GM12878 (cell line): ENCODE data around the gene BTNL9. TPM values are rescaled to one million over a fixed set of nuclear protein-coding genes. Genes with fewer than 3 reads are reported as not detected.

Experiments
- ATAC-seq: fragments of 200-7000 bp; cut with Tn5 transposase; 3 replicates; pipeline ENCODE4 v1.9.1; 2020; ENCODE audit warnings: mild to moderate bottlenecking, moderate library complexity
- BruUV-seq: library from RNA; stranded (reverse); fragments of 400-500 nt; replicated peaks from 2 replicates; lab custom pipeline; 2021; lab: Mats Ljungman, UMichigan
- CTCF ChIA-PET: fragments of 300-600 bp; sonication (Branson Sonifier 250); formaldehyde crosslinking; extraction: SDS; loops from one replicate; lab custom pipeline; 2021; ENCODE audit warnings: inconsistent platforms; lab: Yijun Ruan, JAX
- POLR2A ChIA-PET: fragments of 350-600 bp; formaldehyde crosslinking; extraction: SDS; loops from one replicate; lab custom pipeline; 2021; ENCODE audit warnings: inconsistent platforms; lab: Charles Lee
- RAD21 ChIA-PET: fragments of 300-600 bp; sonication (Branson Sonifier 250); formaldehyde crosslinking; loops from one replicate; lab custom pipeline; 2023; ENCODE audit warnings: antibody characterized with exemption; ENCODE audit not compliant: unreplicated experiment; lab: Charles Lee
- SMC1A ChIA-PET: fragments of 300-600 bp; sonication (Branson Sonifier 250); formaldehyde crosslinking; loops from one replicate; lab custom pipeline; 2023; ENCODE audit not compliant: unreplicated experiment, uncharacterized antibody; lab: Charles Lee
- DNase-seq: peaks from one replicate; pipeline ENCODE4 v3.0.0-alpha.2; 2011; ENCODE audit warnings: low read depth, low spot score
- FAIRE-seq: peaks from 3 replicates; lab custom pipeline; 2011; peaks lifted over from hg19 to GRCh38; lab: Jason Lieb, UNC
- H2AFZ ChIP-seq: 2 replicates; pipeline ENCODE4 v1.6.0; 2011; ENCODE audit warnings: low read depth, low read length, control low read depth; ENCODE audit not compliant: control insufficient read depth
- H3K27ac ChIP-seq: 2 replicates; pipeline ENCODE4 v1.5.1; 2011; ENCODE audit warnings: control low read depth; ENCODE audit not compliant: control insufficient read depth, insufficient read depth
- H3K27me3 ChIP-seq, 2 experiments: replicated peaks in 1 of 2; 2 replicates each; pipeline versions ENCODE4 v1.6.0 to v1.6.1; 2011; ENCODE audit warnings: low read length in 1 of 2; ENCODE audit not compliant: control insufficient read depth in 2 of 2, insufficient read depth in 2 of 2
- H3K36me3 ChIP-seq, 2 experiments: 2 replicates each; pipeline ENCODE4 v1.5.1; 2011; ENCODE audit warnings: low read length in 1 of 2; ENCODE audit not compliant: control insufficient read depth in 2 of 2, insufficient read depth in 2 of 2
- H3K4me1 ChIP-seq: 2 replicates; pipeline ENCODE4 v1.6.1; 2011; ENCODE audit warnings: mild to moderate bottlenecking, low read length, moderate library complexity, mixed read lengths; ENCODE audit not compliant: control insufficient read depth, insufficient read depth
- H3K4me2 ChIP-seq: 2 replicates; pipeline ENCODE4 v1.6.0; 2011; ENCODE audit warnings: control low read depth; ENCODE audit not compliant: control insufficient read depth, insufficient read depth
- H3K4me3 ChIP-seq: fragments of 200-600 bp; sonication (generic); 2 replicates; pipeline ENCODE4 v1.5.1; 2016
- H3K79me2 ChIP-seq: 2 replicates; pipeline ENCODE4 v1.6.0; 2011; ENCODE audit warnings: low read length; ENCODE audit not compliant: control insufficient read depth, insufficient read depth
- H3K9ac ChIP-seq: 2 replicates; pipeline ENCODE4 v1.8.0; 2011; ENCODE audit warnings: low read length, control low read depth, mixed read lengths; ENCODE audit not compliant: control insufficient read depth, insufficient read depth
- H3K9me3 ChIP-seq: replicated peaks from 3 replicates; pipeline ENCODE4 v1.5.1; 2011; ENCODE audit warnings: mild to moderate bottlenecking, low read length; ENCODE audit not compliant: control insufficient read depth, insufficient read depth
- H4K20me1 ChIP-seq: 2 replicates; pipeline ENCODE4 v1.6.0; 2011; ENCODE audit not compliant: control insufficient read depth, insufficient read depth
- CBX5 ChIP-seq: sonication (generic); IDR thresholded peaks from 2 replicates; pipeline ENCODE4 v1.6.1; 2016; ENCODE audit warnings: low read depth, moderate library complexity, mild to moderate bottlenecking, inconsistent platforms
- RAD21 ChIP-seq: IDR thresholded peaks from 2 replicates; pipeline ENCODE4 v1.6.1; 2011; ENCODE audit warnings: mild to moderate bottlenecking, low read depth, low read length, moderate library complexity; ENCODE audit not compliant: insufficient read depth
- SMC3 ChIP-seq: IDR thresholded peaks from 2 replicates; pipeline ENCODE4 v1.6.1; 2011; ENCODE audit warnings: low read length, improper control_type of control experiment, borderline replicate concordance
- WGBS: methylation state at CpG from one replicate; pipeline ENCODE4 v1.1.6; 2016; ENCODE audit warnings: low lambda C conversion rate; ENCODE audit not compliant: insufficient replicate concordance, insufficient coverage; ENCODE audit errors: missing lambda C conversion rate; 5-methylcytosine and 5-hydroxymethylcytosine counted together
- in situ Hi-C: fragments of 300-500 bp; cut with MboI; formaldehyde crosslinking; loops from 9 replicates; pipeline ENCODE4 v1.14.3; 2018; ENCODE audit warnings: mixed read lengths
- intact Hi-C: fragments of 100-400 bp; cut with micrococcal nuclease; formaldehyde crosslinking; loops from one replicate; pipeline ENCODE4 v1.14.2; 2022; ENCODE audit not compliant: unreplicated experiment
- polyA plus RNA-seq, 11 experiments: library from polyadenylated mRNA; depleted of rRNA in 4 of 11; unstranded in 6 of 11; stranded (reverse) in 5 of 11; fragments of >200 nt; fragmentation: Nextera tagmentation in 4 of 11; fragmentation: Illumina TruSeq in 1 of 11; extraction: Ambion mirVana in 4 of 11; extraction: Trizol in 1 of 11; gene quantifications; 1 replicate in 1 of 11; 2 replicates in 10 of 11; pipeline versions ENCODE4 v1.2.1 to v1.2.3, GENCODE V29; 2011 to 2016; ENCODE audit warnings: inconsistent platforms in 2 of 11, missing spikeins in 2 of 11, low read depth in 1 of 11
- total RNA-seq, 4 experiments: library from RNA; depleted of rRNA in 3 of 4; stranded (reverse); fragments of >200 nt in 3 of 4; fragmentation: Illumina TruSeq in 1 of 4; extraction: Trizol in 1 of 4; gene quantifications; 2 replicates each; pipeline versions ENCODE4 v1.2.1 to v1.2.3, GENCODE V29; 2013 to 2021
- TF ChIP-seq, protein P1 (sequence below), 3 experiments: IDR thresholded peaks in 2 of 3; conservative IDR thresholded peaks in 1 of 3; 2 replicates each; pipeline ENCODE4 v1.5.1; 2011; ENCODE audit warnings: low read depth in 3 of 3, low read length in 3 of 3, mild to moderate bottlenecking in 3 of 3, control low read depth in 2 of 3, moderate library complexity in 2 of 3, inconsistent platforms in 1 of 3, mixed read lengths in 1 of 3; ENCODE audit not compliant: control insufficient read depth in 2 of 3, insufficient read depth in 1 of 3; ENCODE audit errors: extremely low read depth in 1 of 3

BTNL9 gene
- total and polyA plus RNA-seq, 10 of the 15 experiments (the other 5 are each of a cell fraction or from before 2014, with no cell fraction given), result 0.01 to 16.5 (median 0.06) TPM; not detected in 5

DNA sequence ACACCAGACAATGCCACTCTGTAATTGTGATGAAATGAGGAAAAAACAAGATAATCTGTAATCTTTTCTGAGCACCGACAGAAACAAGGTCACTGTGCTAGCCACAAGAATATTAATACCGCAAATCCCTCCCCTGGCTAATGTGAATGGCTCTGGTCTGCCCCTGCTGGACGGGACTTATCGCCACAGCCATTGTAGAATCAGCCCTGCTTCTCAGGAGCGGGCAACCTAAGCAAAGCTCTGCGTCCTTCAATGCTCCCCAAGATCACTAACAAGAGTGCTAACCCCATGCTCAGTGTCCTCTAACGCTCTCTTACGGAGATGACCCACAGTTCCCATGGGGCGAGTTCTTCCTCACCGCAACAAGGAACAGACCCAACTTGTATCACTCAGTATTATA is 48.2 kb downstream of the BTNL9 start:
- Histone ChIP-seq H3K79me2 (no peaks in the 10 kb centered on the region), H3K36me3 (no peaks in the 10 kb centered on the region), H2AFZ (no peak overlapping the region), H3K27ac (no peak overlapping the region), H3K27me3 (peaks cover 0 to 4% of the 10 kb centered on the region in 2 experiments; a peak in 2 of 4 replicates), H4K20me1 (no peaks in the 10 kb centered on the region), H3K9ac (no peak overlapping the region)
- WGBS, result 39% methylated on average over 10 of the region's 10 CpGs
- in situ Hi-C loops, result no loop called here
- no peak for DNase-seq
- intact Hi-C loops, result loop anchor here (10.0 kb wide), 1 partner anchor 223 kb away; the partner anchor contains the start of gene ZFP62
- CTCF ChIA-PET, result interaction anchor here (0.7 to 1.1 kb wide), 2 partner anchors 223 to 263 kb away, joined by 3 to 4 read pairs; no protein-coding TSS in a partner anchor
- SMC1A ChIA-PET, result interaction anchor here (1.7 kb wide), 1 partner anchor 12 kb away, joined by 5 read pairs; no protein-coding TSS in a partner anchor
- FAIRE-seq, result no peak
- peak; percentile 51; the same call in 2 of the 3 replicates for ATAC-seq
- TF ChIP-seq RAD21 (0 out of 2 replicates have a peak, but pooled peaks have one; percentile 25), CBX5 (no peak), SMC3 (peak; percentile 24; the same call in 1 of the 2 replicates)
- TF ChIP-seq, protein P1, sequence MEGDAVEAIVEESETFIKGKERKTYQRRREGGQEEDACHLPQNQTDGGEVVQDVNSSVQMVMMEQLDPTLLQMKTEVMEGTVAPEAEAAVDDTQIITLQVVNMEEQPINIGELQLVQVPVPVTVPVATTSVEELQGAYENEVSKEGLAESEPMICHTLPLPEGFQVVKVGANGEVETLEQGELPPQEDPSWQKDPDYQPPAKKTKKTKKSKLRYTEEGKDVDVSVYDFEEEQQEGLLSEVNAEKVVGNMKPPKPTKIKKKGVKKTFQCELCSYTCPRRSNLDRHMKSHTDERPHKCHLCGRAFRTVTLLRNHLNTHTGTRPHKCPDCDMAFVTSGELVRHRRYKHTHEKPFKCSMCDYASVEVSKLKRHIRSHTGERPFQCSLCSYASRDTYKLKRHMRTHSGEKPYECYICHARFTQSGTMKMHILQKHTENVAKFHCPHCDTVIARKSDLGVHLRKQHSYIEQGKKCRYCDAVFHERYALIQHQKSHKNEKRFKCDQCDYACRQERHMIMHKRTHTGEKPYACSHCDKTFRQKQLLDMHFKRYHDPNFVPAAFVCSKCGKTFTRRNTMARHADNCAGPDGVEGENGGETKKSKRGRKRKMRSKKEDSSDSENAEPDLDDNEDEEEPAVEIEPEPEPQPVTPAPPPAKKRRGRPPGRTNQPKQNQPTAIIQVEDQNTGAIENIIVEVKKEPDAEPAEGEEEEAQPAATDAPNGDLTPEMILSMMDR (IDR thresholded peaks at IDR 0.05 in 2 of 3, conservative IDR thresholded peaks at IDR 0.05 in 1 of 3; ENCODE audit: control insufficient read depth in 2 of 3, extremely low read depth in 1 of 3, insufficient read depth in 1 of 3, low read depth in 3 of 3, low read length in 3 of 3), result peak; percentile 20 to 45 (median 35); a peak in 5 of 6 replicates
- TF ChIP-seq, all 136 proteins: peak for 3
- BruUV-seq, result no TSS peak
- ChIA-PET RAD21 (no interaction called here), POLR2A (no interaction called here)
- H3K4me2 ChIP-seq, result no peak overlapping the region
- no peaks in the 10 kb centered on the region for H3K4me1 ChIP-seq
- no peak overlapping the region for H3K4me3 ChIP-seq
- no peaks in the 10 kb centered on the region for H3K9me3 ChIP-seq
